Measurements from ENCODE around the gene KCNK1.

KCNK1 gene

DNA sequence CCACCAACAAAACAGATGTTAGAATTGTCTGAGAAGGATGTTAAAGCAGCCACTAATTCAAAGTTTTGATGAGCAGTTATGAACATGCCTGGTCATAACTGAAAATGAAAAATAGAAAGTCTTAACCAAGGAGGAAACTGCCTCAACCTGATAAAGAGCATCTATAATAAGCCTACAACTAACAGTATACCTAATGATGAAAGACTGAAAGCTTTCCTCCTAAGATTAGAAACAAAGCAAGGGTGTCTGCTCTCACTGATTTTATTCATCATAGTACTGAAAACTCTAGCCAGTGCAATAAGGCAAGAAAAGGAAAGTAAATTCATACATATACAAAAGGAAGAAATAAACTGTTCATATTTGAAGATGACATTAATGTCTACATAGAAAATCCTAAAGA is 82.0 kb downstream of the KCNK1 start:
- no peaks in the 10 kb centered on the region for H3K9me3 ChIP-seq (replicated peaks; ENCODE audit: insufficient read depth, low read length)
- H3K36me3 ChIP-seq (replicated peaks; ENCODE audit: insufficient read depth, low read length), result no peaks in the 10 kb centered on the region
- H3K4me3 ChIP-seq (ENCODE audit: low read length), result no peak overlapping the region
- TF ChIP-seq EZH2phosphoT487 (IDR thresholded peaks at IDR 0.05; ENCODE audit: low read length), result 0 out of 2 replicates have a peak, but pooled peaks have one; percentile 29
- TF ChIP-seq, protein P1, sequence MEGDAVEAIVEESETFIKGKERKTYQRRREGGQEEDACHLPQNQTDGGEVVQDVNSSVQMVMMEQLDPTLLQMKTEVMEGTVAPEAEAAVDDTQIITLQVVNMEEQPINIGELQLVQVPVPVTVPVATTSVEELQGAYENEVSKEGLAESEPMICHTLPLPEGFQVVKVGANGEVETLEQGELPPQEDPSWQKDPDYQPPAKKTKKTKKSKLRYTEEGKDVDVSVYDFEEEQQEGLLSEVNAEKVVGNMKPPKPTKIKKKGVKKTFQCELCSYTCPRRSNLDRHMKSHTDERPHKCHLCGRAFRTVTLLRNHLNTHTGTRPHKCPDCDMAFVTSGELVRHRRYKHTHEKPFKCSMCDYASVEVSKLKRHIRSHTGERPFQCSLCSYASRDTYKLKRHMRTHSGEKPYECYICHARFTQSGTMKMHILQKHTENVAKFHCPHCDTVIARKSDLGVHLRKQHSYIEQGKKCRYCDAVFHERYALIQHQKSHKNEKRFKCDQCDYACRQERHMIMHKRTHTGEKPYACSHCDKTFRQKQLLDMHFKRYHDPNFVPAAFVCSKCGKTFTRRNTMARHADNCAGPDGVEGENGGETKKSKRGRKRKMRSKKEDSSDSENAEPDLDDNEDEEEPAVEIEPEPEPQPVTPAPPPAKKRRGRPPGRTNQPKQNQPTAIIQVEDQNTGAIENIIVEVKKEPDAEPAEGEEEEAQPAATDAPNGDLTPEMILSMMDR (IDR thresholded peaks at IDR 0.05; ENCODE audit: low read length), result no peak
- no peaks in the 10 kb centered on the region for H4K20me1 ChIP-seq (ENCODE audit: insufficient read depth, low read length)
- H3F3A ChIP-seq (ENCODE audit: insufficient read depth, low read length), result no peaks in the 10 kb centered on the region
- no peak overlapping the region for H3K4me2 ChIP-seq (ENCODE audit: low read depth, low read length)
- no peak overlapping the region for H3K27ac ChIP-seq (ENCODE audit: low read length)
- no peaks in the 10 kb centered on the region for H3K4me1 ChIP-seq (ENCODE audit: low read length)
- no peak overlapping the region for H3K9ac ChIP-seq (ENCODE audit: low read length)
- no peaks in the 10 kb centered on the region for H3K9me2 ChIP-seq (replicated peaks; ENCODE audit: insufficient read depth, low read length)
- H3K79me2 ChIP-seq (ENCODE audit: low read length), result no peaks in the 10 kb centered on the region
- H2AFZ ChIP-seq (ENCODE audit: low read length), result no peak overlapping the region
- no peaks in the 10 kb centered on the region for H3K27me3 ChIP-seq (replicated peaks; ENCODE audit: insufficient read depth, low read length)
- peak; percentile 27 for DNase-seq

DNA sequence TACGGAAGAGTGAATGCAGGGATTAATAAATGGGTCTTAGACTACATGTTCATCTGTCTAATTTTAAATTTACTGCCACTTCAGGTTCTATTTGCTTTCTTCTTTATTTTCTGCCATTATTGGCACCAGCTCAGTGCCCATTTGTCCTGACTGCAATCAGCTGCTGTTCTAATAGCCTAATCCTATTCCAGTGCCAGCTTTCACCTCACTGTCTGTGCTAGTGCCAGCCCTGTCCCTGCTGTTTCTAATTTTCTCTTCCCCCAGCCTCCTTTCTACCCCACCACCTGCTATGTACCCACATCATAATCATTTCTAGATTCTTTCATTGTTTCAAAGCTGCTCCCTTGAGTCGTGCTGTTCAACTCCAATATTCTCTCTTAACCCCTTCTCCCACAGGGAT is 86.4 kb downstream of the KCNK1 start:
- no peak overlapping the region for H3K4me2 ChIP-seq (ENCODE audit: low read depth, low read length)
- TF ChIP-seq, protein P1 (IDR thresholded peaks at IDR 0.05; ENCODE audit: low read length), result no peak
- TF ChIP-seq EZH2 (optimal IDR thresholded peaks at IDR 0.05; ENCODE audit: low read depth, low read length) (no peak), EZH2phosphoT487 (IDR thresholded peaks at IDR 0.05; ENCODE audit: low read length) (no peak)
- no peaks in the 10 kb centered on the region for H3K9me2 ChIP-seq (replicated peaks; ENCODE audit: insufficient read depth, low read length)
- no peaks in the 10 kb centered on the region for H3K36me3 ChIP-seq (replicated peaks; ENCODE audit: insufficient read depth, low read length)
- H3K79me2 ChIP-seq (ENCODE audit: low read length), result no peaks in the 10 kb centered on the region
- no peaks in the 10 kb centered on the region for H3K4me1 ChIP-seq (ENCODE audit: low read length)
- DNase-seq, result no peak
- no peak overlapping the region for H3K4me3 ChIP-seq (ENCODE audit: low read length)
- H3F3A ChIP-seq (ENCODE audit: insufficient read depth, low read length), result no peaks in the 10 kb centered on the region
- no peak overlapping the region for H3K9ac ChIP-seq (ENCODE audit: low read length)
- H4K20me1 ChIP-seq (ENCODE audit: insufficient read depth, low read length), result no peaks in the 10 kb centered on the region
- no peaks in the 10 kb centered on the region for H3K9me3 ChIP-seq (replicated peaks; ENCODE audit: insufficient read depth, low read length)
- H3K27me3 ChIP-seq (replicated peaks; ENCODE audit: insufficient read depth, low read length), result no peaks in the 10 kb centered on the region
- no peak overlapping the region for H2AFZ ChIP-seq (ENCODE audit: low read length)
- no peak overlapping the region for H3K27ac ChIP-seq (ENCODE audit: low read length)

DNA sequence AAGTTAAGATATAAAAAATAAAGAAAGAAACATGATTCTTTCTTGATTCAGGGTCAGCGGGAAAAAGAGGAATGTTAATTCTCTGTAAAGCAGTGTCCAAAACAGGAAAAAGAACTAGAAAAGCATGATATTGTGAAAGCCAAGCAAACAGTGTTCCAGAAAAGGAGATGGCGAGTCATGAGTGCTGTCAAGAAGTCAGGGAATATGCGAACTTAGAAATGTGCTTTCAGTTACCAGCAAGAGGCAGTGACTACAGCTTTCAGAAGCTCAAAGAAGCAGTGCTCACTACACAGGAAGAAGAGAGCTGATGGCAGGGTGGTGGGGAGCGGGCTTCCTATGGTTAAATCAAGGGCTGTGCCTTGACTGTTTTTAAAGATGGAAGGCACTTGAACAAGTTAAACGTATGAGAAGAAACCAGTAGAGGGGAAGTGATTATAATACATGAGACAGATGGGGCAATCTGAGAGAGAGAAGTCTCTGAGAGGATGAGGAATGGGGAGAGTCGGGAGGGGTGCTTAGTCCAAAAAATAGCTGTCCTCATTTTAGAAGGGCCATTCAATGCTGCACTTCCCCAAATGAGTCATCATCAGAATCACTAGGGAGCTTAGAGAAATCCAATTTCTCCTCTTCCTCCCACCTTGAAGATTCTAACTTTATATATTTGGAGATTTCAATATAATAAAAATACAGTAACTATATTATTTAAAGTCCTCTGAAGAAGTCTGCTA is 90.4 kb downstream of the KCNK1 start:
- Histone ChIP-seq H3F3A (ENCODE audit: insufficient read depth, low read length) (no peaks in the 10 kb centered on the region), H3K27ac (ENCODE audit: low read length) (no peak overlapping the region), H3K9ac (ENCODE audit: low read length) (no peak overlapping the region), H3K9me2 (replicated peaks; ENCODE audit: insufficient read depth, low read length) (no peaks in the 10 kb centered on the region), H3K79me2 (ENCODE audit: low read length) (no peaks in the 10 kb centered on the region), H3K4me2 (ENCODE audit: low read depth, low read length) (no peak overlapping the region), H4K20me1 (ENCODE audit: insufficient read depth, low read length) (no peaks in the 10 kb centered on the region), H3K27me3 (replicated peaks; ENCODE audit: insufficient read depth, low read length) (no peaks in the 10 kb centered on the region), H3K4me1 (ENCODE audit: low read length) (no peaks in the 10 kb centered on the region), H3K36me3 (replicated peaks; ENCODE audit: insufficient read depth, low read length) (no peaks in the 10 kb centered on the region), H2AFZ (ENCODE audit: low read length) (no peak overlapping the region), H3K4me3 (ENCODE audit: low read length) (no peak overlapping the region), H3K9me3 (replicated peaks; ENCODE audit: insufficient read depth, low read length) (no peaks in the 10 kb centered on the region)
- DNase-seq, result no peak
- TF ChIP-seq, protein P1 (IDR thresholded peaks at IDR 0.05; ENCODE audit: low read length), result no peak
- TF ChIP-seq EZH2phosphoT487 (IDR thresholded peaks at IDR 0.05; ENCODE audit: low read length) (no peak), EZH2 (optimal IDR thresholded peaks at IDR 0.05; ENCODE audit: low read depth, low read length) (no peak)

All from MM.1S (cell line).